ENCODE data around the gene GABRG3.
A peak's percentile ranks its signal among the peaks of the same experiment; 100 is the strongest.

GABRG3 gene

GRCh38 chr15:27468151-27468591, 497.2 kb downstream of the GABRG3 start:
- DNase-seq (ENCODE audit: low read depth), result no peak

- DNase-seq (ENCODE audit: low read depth), result no peak
Measured at GRCh38 chr15:27473845-27474244, 502.9 kb downstream of the GABRG3 start.

- no peak for DNase-seq (ENCODE audit: low read depth)
Measured at GRCh38 chr15:27475395-27475794, 504.4 kb downstream of the GABRG3 start.

GRCh38 chr15:27479296-27480140, 508.5 kb downstream of the GABRG3 start:
- no peak for DNase-seq (ENCODE audit: low read depth)

- no peak for DNase-seq (ENCODE audit: low read depth)
Measured at GRCh38 chr15:27480141-27480530, 509.2 kb downstream of the GABRG3 start.

- DNase-seq (ENCODE audit: low read depth), result no peak
Measured at GRCh38 chr15:27480642-27481041, 509.7 kb downstream of the GABRG3 start.

GRCh38 chr15:27481768-27482167, 510.8 kb downstream of the GABRG3 start:
- DNase-seq (ENCODE audit: low read depth), result no peak

- no peak for DNase-seq (ENCODE audit: low read depth)
Measured at GRCh38 chr15:27482287-27482686, 511.3 kb downstream of the GABRG3 start.

GRCh38 chr15:27483124-27483523, 512.1 kb downstream of the GABRG3 start:
- DNase-seq (ENCODE audit: low read depth), result no peak

GRCh38 chr15:27485265-27485664, 514.3 kb downstream of the GABRG3 start:
- DNase-seq (ENCODE audit: low read depth), result no peak

GRCh38 chr15:27486051-27486450, 515.1 kb downstream of the GABRG3 start:
- DNase-seq (ENCODE audit: low read depth), result no peak

- no peak for DNase-seq (ENCODE audit: low read depth)
Measured at GRCh38 chr15:27486683-27487647, 516.0 kb downstream of the GABRG3 start.

- no peak for DNase-seq (ENCODE audit: low read depth)
Measured at GRCh38 chr15:27487846-27488245, 516.9 kb downstream of the GABRG3 start.

GRCh38 chr15:27490867-27491595, 520.0 kb downstream of the GABRG3 start:
- DNase-seq (ENCODE audit: low read depth), result no peak

GRCh38 chr15:27491666-27492621, 521.0 kb downstream of the GABRG3 start:
- peak; percentile 45 for DNase-seq (ENCODE audit: low read depth)

GRCh38 chr15:27495963-27496459, 525.0 kb downstream of the GABRG3 start:
- no peak for DNase-seq (ENCODE audit: low read depth)

GRCh38 chr15:27498700-27499099, 527.7 kb downstream of the GABRG3 start:
- no peak for DNase-seq (ENCODE audit: low read depth)

GRCh38 chr15:27499191-27499590, 528.2 kb downstream of the GABRG3 start:
- no peak for DNase-seq (ENCODE audit: low read depth)

GRCh38 chr15:27499719-27500118, 528.7 kb downstream of the GABRG3 start:
- DNase-seq (ENCODE audit: low read depth), result no peak

- DNase-seq (ENCODE audit: low read depth), result no peak
Measured at GRCh38 chr15:27500206-27500605, 529.2 kb downstream of the GABRG3 start.

GRCh38 chr15:27506752-27507151, 535.8 kb downstream of the GABRG3 start:
- DNase-seq (ENCODE audit: low read depth), result no peak
